Activated naive CD8-positive, alpha-beta T cell (primary cell): ENCODE results near the gene E2F2.
A peak's percentile ranks its signal among the peaks of the same experiment; 100 is the strongest.

Experiments
- H3K27ac Mint-ChIP-seq: one replicate; pipeline ENCODE4 v1.8.0; 2021; ENCODE audit warnings: mixed read lengths
- H3K27me3 Mint-ChIP-seq: one replicate; pipeline ENCODE4 v1.8.0; 2021; ENCODE audit warnings: mixed read lengths
- H3K36me3 Mint-ChIP-seq: one replicate; pipeline ENCODE4 v1.8.0; 2021; ENCODE audit warnings: mixed read lengths
- H3K4me1 Mint-ChIP-seq: one replicate; pipeline ENCODE4 v1.8.0; 2021; ENCODE audit warnings: low read depth, mixed read lengths
- H3K4me3 Mint-ChIP-seq: one replicate; pipeline ENCODE4 v1.8.0; 2021; ENCODE audit warnings: mild to moderate bottlenecking, mixed read lengths
- H3K9me3 Mint-ChIP-seq: one replicate; pipeline ENCODE4 v1.8.0; 2021; ENCODE audit warnings: low read depth, mixed read lengths

Gene E2F2

GRCh38 chr1:23557471-23558124 lies 26.6 kb upstream of the E2F2 start:
- Mint-ChIP-seq H3K27ac (peak overlapping the region; percentile 90), H3K27me3 (no peaks in the 10 kb centered on the region), H3K9me3 (no peaks in the 10 kb centered on the region), H3K4me1 (peaks cover 73% of the 10 kb centered on the region), H3K4me3 (peak overlapping the region; percentile 94), H3K36me3 (no peaks in the 10 kb centered on the region)

- peak overlapping the region; percentile 94 for H3K4me3 Mint-ChIP-seq
- H3K9me3 Mint-ChIP-seq: no peaks in the 10 kb centered on the region
- H3K36me3 Mint-ChIP-seq: no peaks in the 10 kb centered on the region
- H3K27ac Mint-ChIP-seq: peak overlapping the region; percentile 90
- peaks cover 71% of the 10 kb centered on the region for H3K4me1 Mint-ChIP-seq
- no peaks in the 10 kb centered on the region for H3K27me3 Mint-ChIP-seq
Measured at GRCh38 chr1:23556635-23557470, 25.8 kb upstream of the E2F2 start.

DNA sequence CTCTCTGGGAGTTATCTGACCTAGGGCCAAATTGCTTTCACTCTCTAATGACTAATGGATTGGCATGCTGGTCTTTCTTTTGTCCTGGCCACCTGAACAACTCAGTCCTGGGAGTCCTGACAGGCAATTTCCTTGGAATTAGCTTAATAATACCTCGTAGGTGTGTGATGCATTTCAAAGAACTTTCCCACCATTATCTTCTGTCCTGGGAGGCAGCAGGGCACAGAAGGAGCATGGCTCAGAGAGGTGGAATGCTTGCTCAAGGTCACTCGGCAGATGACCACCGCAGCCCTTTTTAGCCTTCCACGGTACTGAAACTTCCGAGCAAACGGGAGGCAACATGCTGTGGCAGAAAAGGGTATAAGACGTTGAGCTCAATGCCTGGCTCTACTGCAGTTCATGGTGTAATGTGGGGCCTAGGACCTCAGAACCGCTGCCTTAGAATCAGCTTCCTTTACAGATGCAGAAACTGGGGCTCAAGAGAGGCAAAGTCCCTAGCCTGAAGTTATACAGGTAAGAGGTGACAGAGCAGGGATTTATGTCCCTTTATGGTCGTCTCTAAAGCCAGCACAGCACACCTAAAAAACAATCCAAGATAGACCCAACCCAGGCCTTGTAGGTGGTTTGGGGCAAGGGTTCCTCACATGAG lies 25.1 kb upstream of the E2F2 start:
- Mint-ChIP-seq H3K27me3 (no peaks in the 10 kb centered on the region), H3K9me3 (no peaks in the 10 kb centered on the region), H3K4me3 (peak overlapping the region; percentile 94), H3K36me3 (no peaks in the 10 kb centered on the region), H3K27ac (peak overlapping the region; percentile 90), H3K4me1 (peaks cover 64% of the 10 kb centered on the region)

GRCh38 chr1:23555270-23555985 lies 24.4 kb upstream of the E2F2 start:
- H3K27me3 Mint-ChIP-seq: no peaks in the 10 kb centered on the region
- H3K9me3 Mint-ChIP-seq: no peaks in the 10 kb centered on the region
- peaks cover 62% of the 10 kb centered on the region for H3K4me1 Mint-ChIP-seq
- no peaks in the 10 kb centered on the region for H3K36me3 Mint-ChIP-seq
- H3K4me3 Mint-ChIP-seq: peak overlapping the region; percentile 94
- peak overlapping the region; percentile 90 for H3K27ac Mint-ChIP-seq

DNA sequence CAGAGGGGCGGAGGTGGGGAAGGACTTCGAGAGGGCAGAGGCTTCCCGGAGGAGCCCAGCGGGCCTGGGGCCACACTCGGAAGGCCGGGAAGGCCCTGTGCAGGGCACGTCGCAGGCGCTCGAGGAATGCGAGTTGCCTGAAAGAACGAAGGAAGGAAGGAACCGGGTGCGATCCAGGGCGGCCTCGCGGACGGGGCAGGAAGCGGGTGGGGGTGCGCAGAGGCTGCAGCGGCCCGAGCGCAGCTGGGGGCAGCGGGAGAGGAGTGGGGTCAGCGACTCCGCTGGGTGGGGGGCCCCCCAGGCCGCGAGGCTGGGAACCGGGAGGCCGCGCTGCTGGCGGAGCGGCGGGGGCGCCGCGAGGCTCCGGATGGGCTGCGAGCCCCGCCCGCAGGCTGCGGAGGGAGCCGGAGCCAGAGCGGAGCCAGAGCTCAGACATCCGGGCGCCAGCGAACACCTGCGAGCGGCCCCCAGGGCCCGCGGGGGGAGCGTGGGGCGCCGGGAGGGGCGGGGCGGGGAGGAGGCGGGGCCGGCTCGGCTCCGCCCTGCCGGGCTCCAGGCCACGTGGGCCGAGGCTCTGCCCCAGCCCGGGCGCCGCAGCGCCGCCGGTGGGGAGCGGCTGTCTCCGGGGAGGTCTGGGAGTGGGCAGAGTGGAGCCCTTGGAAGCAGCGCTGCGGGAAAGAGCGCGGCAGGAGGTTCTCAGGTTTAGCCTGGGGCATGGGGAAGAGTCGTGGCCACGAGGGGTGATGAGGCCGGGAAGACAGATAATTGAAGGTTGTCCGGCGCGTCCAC lies 23.6 kb upstream of the E2F2 start:
- Mint-ChIP-seq H3K4me1 (peaks cover 55% of the 10 kb centered on the region), H3K27ac (peak overlapping the region; percentile 90), H3K36me3 (no peaks in the 10 kb centered on the region), H3K4me3 (peak overlapping the region; percentile 94), H3K27me3 (no peaks in the 10 kb centered on the region), H3K9me3 (no peaks in the 10 kb centered on the region)

DNA sequence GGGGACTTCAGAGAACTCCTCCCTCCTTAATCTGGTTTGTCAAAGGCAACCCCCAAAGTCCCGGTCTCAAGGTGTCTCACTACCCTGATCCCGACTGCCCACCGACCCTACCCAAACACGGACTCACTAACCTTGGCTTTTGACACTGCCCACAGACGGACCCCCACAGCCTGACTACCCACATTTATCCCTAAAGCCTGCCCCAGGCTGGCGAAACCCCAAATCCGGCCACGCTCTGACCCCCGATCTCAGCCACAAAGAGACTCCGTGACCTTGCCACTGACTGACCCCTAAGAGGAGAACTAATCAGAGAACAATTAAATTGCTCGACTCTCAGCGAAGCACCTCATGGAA lies 23.1 kb upstream of the E2F2 start:
- no peaks in the 10 kb centered on the region for H3K27me3 Mint-ChIP-seq
- H3K27ac Mint-ChIP-seq: peak overlapping the region; percentile 83
- peaks cover 52% of the 10 kb centered on the region for H3K4me1 Mint-ChIP-seq
- no peaks in the 10 kb centered on the region for H3K9me3 Mint-ChIP-seq
- H3K4me3 Mint-ChIP-seq: peak overlapping the region; percentile 78
- H3K36me3 Mint-ChIP-seq: no peaks in the 10 kb centered on the region

DNA sequence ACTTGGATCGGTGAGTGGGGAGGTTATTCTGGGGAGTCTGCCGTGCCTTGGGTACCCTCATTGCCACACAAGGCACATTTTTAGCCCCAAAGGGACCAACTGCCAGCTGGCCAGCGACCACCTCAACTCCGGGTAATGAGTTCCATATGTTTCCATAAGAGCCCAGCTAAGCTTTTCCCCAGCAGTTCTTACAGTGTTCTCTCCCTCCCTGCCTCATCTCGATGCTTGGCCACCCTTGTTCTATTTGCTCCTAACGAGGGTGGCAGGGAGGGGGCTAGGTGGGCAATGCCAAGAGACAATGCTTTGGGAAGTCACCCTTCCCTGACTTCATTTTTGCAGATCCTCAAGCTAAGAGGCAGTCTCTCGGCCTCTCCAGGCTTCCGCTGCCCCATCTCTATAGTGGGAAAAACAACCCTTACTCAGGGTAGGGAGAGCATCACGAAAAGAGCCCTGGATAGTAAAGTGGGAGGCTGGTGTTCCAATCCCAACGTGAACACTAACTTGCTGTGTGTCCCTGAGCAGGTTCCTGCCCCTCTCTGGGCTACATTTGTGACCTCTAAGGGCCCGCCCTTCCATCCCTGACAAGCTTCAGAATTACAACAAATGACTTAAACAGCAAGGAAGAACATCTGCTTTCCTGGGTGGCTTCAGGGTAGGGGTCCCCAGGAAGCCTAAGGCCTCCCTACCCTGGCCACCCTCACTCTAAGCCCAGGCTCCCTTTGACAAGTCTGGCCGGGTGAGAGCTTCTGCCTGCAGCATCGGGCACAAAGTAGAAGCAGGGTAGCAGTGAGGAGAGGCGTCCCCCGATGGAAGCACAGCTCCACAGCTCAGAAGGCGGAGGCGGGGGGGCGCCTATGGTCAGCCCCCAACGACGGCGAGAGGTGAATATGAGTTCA lies 22.4 kb upstream of the E2F2 start:
- Mint-ChIP-seq H3K27ac (peak overlapping the region; percentile 83), H3K4me1 (peaks cover 50% of the 10 kb centered on the region), H3K9me3 (no peaks in the 10 kb centered on the region), H3K36me3 (no peaks in the 10 kb centered on the region), H3K27me3 (no peaks in the 10 kb centered on the region), H3K4me3 (peak overlapping the region; percentile 78)

GRCh38 chr1:23551849-23552248 lies 20.8 kb upstream of the E2F2 start:
- Mint-ChIP-seq H3K4me1 (peaks cover 42% of the 10 kb centered on the region), H3K27me3 (no peaks in the 10 kb centered on the region), H3K36me3 (no peaks in the 10 kb centered on the region)

DNA sequence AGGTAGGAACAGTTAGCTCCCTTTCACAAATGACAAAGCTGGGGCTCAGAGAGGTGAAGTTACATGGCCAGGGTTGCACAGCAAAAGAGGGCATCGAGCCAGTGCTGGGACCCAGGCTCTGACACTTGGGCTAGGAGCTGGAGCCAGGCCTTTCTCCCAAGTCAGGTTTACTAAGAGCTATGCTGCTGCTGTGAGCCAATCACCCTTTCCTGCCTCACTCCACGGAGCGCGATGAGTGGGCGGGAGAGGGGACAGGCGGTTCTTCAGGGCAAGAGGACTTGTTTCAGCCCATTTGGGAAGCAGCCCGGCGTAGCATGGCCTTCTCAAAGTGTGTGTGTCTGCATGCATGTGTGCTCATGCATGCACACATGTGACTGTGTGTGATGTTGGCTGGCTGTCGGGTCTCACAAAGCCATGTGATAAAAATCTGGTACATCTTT lies 17.7 kb upstream of the E2F2 start:
- Mint-ChIP-seq H3K9me3 (no peaks in the 10 kb centered on the region), H3K27ac (no peak overlapping the region), H3K36me3 (no peaks in the 10 kb centered on the region)

More at GRCh38 chr1:23551849-23552248, 20.8 kb upstream of the E2F2 start:
- Mint-ChIP-seq H3K4me3 (no peak overlapping the region), H3K9me3 (no peaks in the 10 kb centered on the region), H3K27ac (no peak overlapping the region)

DNA sequence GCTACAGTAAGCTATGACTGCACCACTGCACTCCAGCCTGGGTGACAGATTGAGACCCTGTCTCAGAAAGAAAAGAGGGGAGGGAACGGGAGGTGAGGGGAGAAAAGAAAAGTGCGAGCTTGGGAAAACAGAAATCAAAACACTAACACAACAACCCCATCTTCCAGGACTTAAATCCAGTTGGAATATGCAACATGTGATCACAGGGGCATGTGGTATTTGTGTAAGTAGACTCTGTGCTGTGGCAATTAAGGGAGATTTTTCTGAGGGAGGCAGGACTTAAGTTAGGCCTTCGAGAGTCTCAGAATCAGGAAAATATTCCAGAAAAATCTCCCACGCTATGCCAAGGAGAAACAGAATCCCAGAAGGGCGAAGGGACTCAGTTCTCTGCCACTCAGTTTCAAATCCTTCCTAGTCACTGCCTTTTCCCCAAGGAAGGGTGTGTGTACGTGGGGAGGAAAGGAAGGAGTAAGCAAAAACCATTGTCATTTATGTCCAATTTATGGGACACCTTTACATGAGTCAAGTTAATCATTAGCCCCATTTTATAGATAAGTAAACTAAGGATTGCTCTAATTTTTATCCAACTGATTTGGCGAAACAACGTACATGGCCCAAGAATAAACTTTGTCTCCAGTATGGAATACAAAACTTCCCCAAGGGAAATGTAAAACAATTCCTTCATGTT lies 16.0 kb upstream of the E2F2 start:
- Mint-ChIP-seq H3K9me3 (no peaks in the 10 kb centered on the region), H3K27me3 (no peaks in the 10 kb centered on the region), H3K4me3 (no peak overlapping the region), H3K4me1 (peaks cover 12% of the 10 kb centered on the region), H3K27ac (no peak overlapping the region), H3K36me3 (no peaks in the 10 kb centered on the region)

More for the DNA sequence above, 17.7 kb upstream of the E2F2 start:
- peaks cover 20% of the 10 kb centered on the region for H3K4me1 Mint-ChIP-seq
- H3K4me3 Mint-ChIP-seq: no peak overlapping the region
- no peaks in the 10 kb centered on the region for H3K27me3 Mint-ChIP-seq

DNA sequence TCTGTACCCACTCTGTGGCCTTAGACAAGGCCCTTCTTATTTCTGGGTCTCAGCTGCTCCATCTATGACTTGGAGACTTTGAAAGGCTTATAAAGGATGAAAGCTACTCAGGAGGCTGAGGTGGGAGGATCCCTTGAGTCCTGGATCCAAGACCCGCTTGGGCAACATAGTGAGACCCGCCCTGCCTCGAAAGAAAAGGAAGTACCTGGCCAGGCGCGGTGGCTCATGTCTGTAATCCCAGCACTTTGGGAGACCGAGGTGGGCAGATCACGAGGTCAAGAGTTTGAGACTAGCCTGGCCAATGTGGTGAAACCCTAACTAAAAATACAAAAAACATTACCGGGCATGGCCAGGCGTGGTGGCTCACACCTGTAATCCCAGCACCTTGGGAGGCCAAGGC lies 14.8 kb upstream of the E2F2 start:
- no peaks in the 10 kb centered on the region for H3K27me3 Mint-ChIP-seq
- H3K4me1 Mint-ChIP-seq: peaks cover 12% of the 10 kb centered on the region
- no peaks in the 10 kb centered on the region for H3K36me3 Mint-ChIP-seq
- no peak overlapping the region for H3K4me3 Mint-ChIP-seq
- no peaks in the 10 kb centered on the region for H3K9me3 Mint-ChIP-seq
- no peak overlapping the region for H3K27ac Mint-ChIP-seq

GRCh38 chr1:23544444-23545389 lies 13.7 kb upstream of the E2F2 start:
- Mint-ChIP-seq H3K27ac (no peak overlapping the region), H3K4me1 (peaks cover 13% of the 10 kb centered on the region), H3K36me3 (no peaks in the 10 kb centered on the region), H3K27me3 (no peaks in the 10 kb centered on the region), H3K4me3 (no peak overlapping the region), H3K9me3 (no peaks in the 10 kb centered on the region)
